Right lung (tissue), 5 donors: ENCODE results near the gene SCLY. TPM values are rescaled to one million over a fixed set of nuclear protein-coding genes. Genes with fewer than 3 reads are reported as not detected.

Experiments
- DNase-seq, 2 donors: peaks; one replicate each; pipeline ENCODE4 v3.0.0-alpha.2; 2013
- polyA plus RNA-seq, 5 donors: library from polyadenylated mRNA; unstranded; fragments of 120-200 nt; gene quantifications; one replicate each; pipeline versions ENCODE4 v1.2.1 to v1.2.3, GENCODE V29; 2013; ENCODE audit warnings: inconsistent platforms in 1 of 5, low replicate concordance in 1 of 5; ENCODE audit not compliant: insufficient read length in 5 of 5, insufficient read depth in 1 of 5

SCLY gene
- polyA plus RNA-seq, 5 donors, result 12.2 to 17.8 (median 14.6) TPM

- no peak for DNase-seq
Measured at GRCh38 chr2:238137885-238138284, 77.1 kb downstream of the SCLY start.

- no peak for DNase-seq
Measured at GRCh38 chr2:238138331-238139195, 77.8 kb downstream of the SCLY start, which contains the start of gene KLHL30. Gene KLHL30, plus strand, starts transcription at chr2:238138668. Its CDS starts 2,087 bp downstream, at chr2:238140755.

GRCh38 chr2:238139196-238140039, 78.6 kb downstream of the SCLY start:
- DNase-seq, result no peak

GRCh38 chr2:238140040-238140439, 79.2 kb downstream of the SCLY start:
- no peak for DNase-seq

GRCh38 chr2:238140721-238141540, 80.1 kb downstream of the SCLY start:
- DNase-seq, result no peak

- DNase-seq, result peak; percentile 45 to 46
Measured at GRCh38 chr2:238141541-238142318, 80.9 kb downstream of the SCLY start.

GRCh38 chr2:238142382-238143205, 81.8 kb downstream of the SCLY start:
- DNase-seq, result no peak

- no peak for DNase-seq
Measured at GRCh38 chr2:238143239-238143951, 82.6 kb downstream of the SCLY start.

GRCh38 chr2:238144262-238144661, 83.5 kb downstream of the SCLY start:
- DNase-seq, result no peak

GRCh38 chr2:238145046-238145445, 84.2 kb downstream of the SCLY start:
- no peak for DNase-seq

GRCh38 chr2:238145851-238146250, 85.0 kb downstream of the SCLY start:
- no peak for DNase-seq

GRCh38 chr2:238146884-238147544, 86.2 kb downstream of the SCLY start:
- no peak for DNase-seq

GRCh38 chr2:238148981-238149380, 88.2 kb downstream of the SCLY start:
- DNase-seq, result no peak

Other genes starting within 250 kb of the SCLY start
- gene RAMP1, start 201.4 kb upstream of the SCLY start, polyA plus RNA-seq, result 10 to 100 TPM in 2 of 5 donors, 1 to 10 TPM in 3; 6.0 to 18.4 (median 9.0) TPM
- gene UBE2F, start 94.0 kb upstream of the SCLY start, polyA plus RNA-seq, result 10 to 100 TPM; 33.3 to 39.7 (median 37.4) TPM
- gene ESPNL, start 39.3 kb downstream of the SCLY start, polyA plus RNA-seq, result 1 to 10 TPM in 4 of 5 donors, under 1 TPM in 1; 0.86 to 8.8 (median 2.8) TPM
- gene KLHL30, start 77.7 kb downstream of the SCLY start, polyA plus RNA-seq, result under 1 TPM; 0.08 to 0.68 (median 0.18) TPM
- 1 to 10 TPM in 1 of 5 donors, under 1 TPM in 4; 0.18 to 1.2 (median 0.39) TPM for gene ERFE, start 98.0 kb downstream of the SCLY start, polyA plus RNA-seq
- 10 to 100 TPM; 42.7 to 52.6 (median 48.6) TPM for gene ILKAP, start 142.7 kb downstream of the SCLY start, polyA plus RNA-seq
- 1 to 10 TPM; 2.3 to 8.2 (median 3.9) TPM for gene HES6, start 179.0 kb downstream of the SCLY start, polyA plus RNA-seq
- gene PER2, start 227.6 kb downstream of the SCLY start, polyA plus RNA-seq, result 1 to 10 TPM; 6.4 to 9.4 (median 8.3) TPM